SK-N-SH (cell line): Measurements from ENCODE around the gene ERAP2. TPM values are rescaled to one million over a fixed set of nuclear protein-coding genes. Genes with fewer than 3 reads are reported as not detected.

ENCODE experiments used
- CTCF ChIA-PET: fragments of 300-600, 350-600 bp; formaldehyde crosslinking; extraction: SDS; loops from one replicate; lab custom pipeline; 2021; lab: Yijun Ruan, JAX
- POLR2A ChIA-PET: fragments of 350-600 bp; sonication (Branson Sonifier 250); formaldehyde crosslinking; extraction: SDS; loops from one replicate; lab custom pipeline; 2020; ENCODE audit warnings: antibody characterized with exemption, inconsistent platforms; lab: Yijun Ruan, JAX
- DNase-seq: peaks from one replicate; pipeline ENCODE4 v3.0.0; 2012
- H2AFZ ChIP-seq: fragments of 200-600 bp; sonication (generic); 2 replicates; pipeline ENCODE4 v1.8.1; 2016; ENCODE audit warnings: antibody characterized with exemption, mild to moderate bottlenecking, low read depth
- H3F3A ChIP-seq: fragments of 200-600 bp; sonication (generic); replicated peaks from 2 replicates; pipeline ENCODE3; 2016; ENCODE audit warnings: antibody characterized with exemption, mild to moderate bottlenecking; ENCODE audit not compliant: insufficient read depth
- H3K27ac ChIP-seq, 2 experiments: fragments of 200-500 bp in 1 of 2; fragments of 200-600 bp in 1 of 2; sonication (Bioruptor generic) in 1 of 2; sonication (generic), shearing (Covaris generic) in 1 of 2; 2 replicates each; pipeline versions ENCODE4 v1.5.1 to v1.6.1; 2014 to 2016; ENCODE audit warnings: low read depth in 2 of 2, inconsistent platforms in 1 of 2, low read length in 1 of 2, mild to moderate bottlenecking in 1 of 2, mixed read lengths in 1 of 2
- H3K27me3 ChIP-seq: fragments of 200-600 bp; sonication (generic), shearing (Covaris generic); 2 replicates; pipeline ENCODE4 v1.6.1; 2016; ENCODE audit warnings: mixed run types; ENCODE audit not compliant: insufficient read depth
- H3K36me3 ChIP-seq, 2 experiments: fragments of 200-500 bp in 1 of 2; fragments of 200-600 bp in 1 of 2; sonication (Bioruptor generic) in 1 of 2; sonication (generic) in 1 of 2; replicated peaks in 1 of 2; 2 replicates each; pipeline versions ENCODE3 to v1.5.1; 2014 to 2016; ENCODE audit warnings: low read length in 1 of 2, mild to moderate bottlenecking in 1 of 2; ENCODE audit not compliant: insufficient read depth in 2 of 2, control insufficient read depth in 1 of 2
- H3K4me1 ChIP-seq, 2 experiments: fragments of 200-500 bp in 1 of 2; fragments of 200-600 bp in 1 of 2; sonication (Bioruptor generic) in 1 of 2; sonication (generic), shearing (Covaris generic) in 1 of 2; 2 replicates each; pipeline versions ENCODE4 v1.5.1 to v1.6.1; 2014 to 2016; ENCODE audit warnings: low read depth in 1 of 2, low read length in 1 of 2, mixed run types in 1 of 2; ENCODE audit not compliant: insufficient read depth in 2 of 2, control insufficient read depth in 1 of 2
- H3K4me2 ChIP-seq: fragments of 200-600 bp; sonication (generic), shearing (Covaris generic); 2 replicates; pipeline ENCODE4 v1.6.1; 2017; ENCODE audit warnings: mixed run types
- H3K4me3 ChIP-seq, 2 experiments: fragments of 200-500 bp in 1 of 2; fragments of 200-600 bp in 1 of 2; sonication (Bioruptor generic) in 1 of 2; sonication (generic), shearing (Covaris generic) in 1 of 2; 2 replicates each; pipeline versions ENCODE4 v1.5.1 to v1.8.1; 2014 to 2016; ENCODE audit warnings: low read depth in 2 of 2, inconsistent platforms in 1 of 2, low read length in 1 of 2, mild to moderate bottlenecking in 1 of 2, mixed read lengths in 1 of 2, moderate library complexity in 1 of 2
- H3K79me2 ChIP-seq: fragments of 200-600 bp; sonication (generic); 2 replicates; pipeline ENCODE4 v1.8.1; 2017; ENCODE audit warnings: mild to moderate bottlenecking; ENCODE audit not compliant: insufficient read depth
- H3K9ac ChIP-seq: fragments of 200-600 bp; sonication (generic); 2 replicates; pipeline ENCODE4 v1.6.1; 2017; ENCODE audit warnings: mixed run types
- H3K9me2 ChIP-seq: fragments of 200-600 bp; sonication (generic); 2 replicates; pipeline ENCODE4 v1.6.1; 2017; ENCODE audit warnings: mixed run types
- H3K9me3 ChIP-seq: fragments of 200-600 bp; sonication (generic); 2 replicates; pipeline ENCODE4 v1.6.1; 2017; ENCODE audit warnings: mixed run types, mild to moderate bottlenecking, moderate library complexity
- H4K20me1 ChIP-seq: fragments of 200-600 bp; sonication (generic); 2 replicates; pipeline ENCODE4 v1.6.1; 2017; ENCODE audit warnings: mild to moderate bottlenecking, mixed run types; ENCODE audit not compliant: insufficient read depth
- CHD2 ChIP-seq: fragments of 150-350 bp; IDR thresholded peaks from 2 replicates; pipeline ENCODE4 v1.6.1; 2018; ENCODE audit warnings: low read length; ENCODE audit not compliant: partially characterized antibody
- ELF1 ChIP-seq: IDR thresholded peaks from 2 replicates; pipeline ENCODE4 v1.4.0; 2012
- EZH2phosphoT487 ChIP-seq: fragments of 200-600 bp; sonication (generic); IDR thresholded peaks from 2 replicates; pipeline ENCODE4 v1.6.1; 2017; ENCODE audit warnings: low read depth, mixed run types, mild to moderate bottlenecking, antibody characterized with exemption, moderate library complexity, borderline replicate concordance
- FOSL2 ChIP-seq: IDR thresholded peaks from 2 replicates; pipeline ENCODE4 v1.4.0; 2012; ENCODE audit warnings: low read depth, mild to moderate bottlenecking, moderate library complexity, borderline replicate concordance
- FOXJ3 ChIP-seq: sonication (generic); formaldehyde crosslinking; IDR thresholded peaks from 2 replicates; pipeline ENCODE4 v1.5.1; 2020; ENCODE audit warnings: mild to moderate bottlenecking, missing genetic modification reagents
- FOXM1 ChIP-seq: IDR thresholded peaks from 2 replicates; pipeline ENCODE4 v1.4.0; 2012; ENCODE audit warnings: low read depth, mild to moderate bottlenecking
- GABPA ChIP-seq: IDR thresholded peaks from 2 replicates; pipeline ENCODE4 v1.4.0; 2012; ENCODE audit warnings: low read depth, mild to moderate bottlenecking
- MEF2A ChIP-seq: IDR thresholded peaks from 2 replicates; pipeline ENCODE4 v1.4.0; 2012; ENCODE audit warnings: low read depth, borderline replicate concordance
- MXI1 ChIP-seq: IDR thresholded peaks from 2 replicates; pipeline ENCODE4 v1.6.1; 2012; ENCODE audit warnings: mild to moderate bottlenecking, low read depth, low read length, improper control_type of control experiment
- NFIC ChIP-seq: IDR thresholded peaks from 2 replicates; pipeline ENCODE4 v1.4.0; 2012; ENCODE audit warnings: borderline replicate concordance
- POLR2AphosphoS5 ChIP-seq: IDR thresholded peaks from 2 replicates; pipeline ENCODE4 v1.6.1; 2012; ENCODE audit warnings: low read depth, low read length
- RAD21 ChIP-seq: IDR thresholded peaks from 2 replicates; pipeline ENCODE4 v1.6.1; 2012; ENCODE audit warnings: mild to moderate bottlenecking, low read length
- RXRA ChIP-seq: IDR thresholded peaks from 2 replicates; pipeline ENCODE4 v1.4.0; 2012; ENCODE audit warnings: low read depth, mild to moderate bottlenecking, borderline replicate concordance
- SIN3A ChIP-seq: IDR thresholded peaks from 2 replicates; pipeline ENCODE4 v1.6.1; 2012; ENCODE audit warnings: low read depth, mild to moderate bottlenecking, low read length, moderate library complexity, borderline replicate concordance
- SMC3 ChIP-seq: IDR thresholded peaks from 2 replicates; pipeline ENCODE4 v1.6.1; 2012; ENCODE audit warnings: low read depth, low read length, improper control_type of control experiment
- TCF12 ChIP-seq: IDR thresholded peaks from 2 replicates; pipeline ENCODE4 v1.4.0; 2012
- TEAD4 ChIP-seq: IDR thresholded peaks from 2 replicates; pipeline ENCODE4 v1.4.0; 2012; ENCODE audit warnings: mild to moderate bottlenecking, borderline replicate concordance; ENCODE audit not compliant: insufficient read depth
- YY1 ChIP-seq: IDR thresholded peaks from 2 replicates; pipeline ENCODE4 v1.4.0; 2012; ENCODE audit warnings: low read depth, mild to moderate bottlenecking
- WGBS: methylation state at CpG from one replicate; pipeline ENCODE4 v1.1.6; 2017; ENCODE audit warnings: low lambda C conversion rate; 5-methylcytosine and 5-hydroxymethylcytosine counted together
- polyA plus RNA-seq, 3 experiments: library from polyadenylated mRNA; depleted of rRNA; stranded (reverse); fragments of >200 nt; gene quantifications; 2 replicates each; pipeline ENCODE4 v1.2.3, GENCODE V29; 2012
- TF ChIP-seq, protein P1 (sequence below): IDR thresholded peaks from 2 replicates; pipeline ENCODE4 v1.4.0; 2012; ENCODE audit warnings: low read depth, borderline replicate concordance
- TF ChIP-seq, protein P2 (sequence below): IDR thresholded peaks from 2 replicates; pipeline ENCODE4 v1.6.1; 2012; ENCODE audit warnings: mild to moderate bottlenecking, low read depth, low read length, moderate library complexity
- TF ChIP-seq, protein P3 (sequence below): fragments of 200-600 bp; sonication (generic); IDR thresholded peaks from 2 replicates; pipeline ENCODE4 v1.6.1; 2017; ENCODE audit warnings: antibody characterized with exemption, mild to moderate bottlenecking, moderate library complexity

The ERAP2 gene
- polyA plus RNA-seq, 1 of the 3 experiments (the other 2 are of a cell fraction) = 13.2 TPM

DNA sequence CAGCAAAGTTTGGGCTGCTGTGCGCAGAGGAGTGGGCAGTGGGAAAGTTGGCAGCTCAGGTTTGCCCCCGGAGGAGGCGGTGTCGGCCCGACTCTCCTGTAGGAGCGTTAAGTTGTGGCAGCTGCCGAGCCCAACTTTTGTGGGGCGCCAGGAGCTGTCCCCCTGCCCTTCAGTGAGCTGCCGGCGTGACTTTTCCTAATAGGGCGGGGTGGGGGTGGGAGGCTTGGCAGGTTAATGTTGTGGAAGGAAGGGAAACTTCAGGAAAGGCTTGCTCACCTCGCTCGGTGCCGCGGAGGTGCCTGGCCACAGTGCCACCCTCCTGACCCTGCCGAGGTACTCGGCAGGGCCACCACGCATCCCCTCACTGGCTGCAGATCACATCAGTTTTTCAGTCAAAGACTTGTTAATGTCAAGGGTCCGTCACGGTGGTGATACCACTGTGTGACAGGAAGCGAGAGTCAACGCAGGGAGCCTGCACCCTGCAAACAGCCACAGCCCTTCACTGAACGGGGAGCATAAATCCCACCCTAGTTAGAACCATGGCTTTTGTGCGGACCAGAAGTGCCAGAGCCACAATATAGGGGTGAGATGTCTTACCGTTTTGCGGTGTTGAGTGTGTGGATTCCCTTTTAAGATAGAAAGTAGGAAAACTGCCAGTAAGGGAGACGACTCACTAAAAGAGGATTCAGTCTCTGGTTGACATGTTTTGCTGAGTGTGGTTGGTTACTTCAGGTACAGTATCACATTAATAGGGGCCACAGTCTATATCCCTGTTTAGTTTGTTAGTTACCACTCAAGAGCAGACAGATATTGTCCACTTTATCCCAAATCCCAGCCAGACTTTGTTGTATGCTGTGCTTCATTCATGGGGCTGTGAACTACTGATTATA is 60.4 kb downstream of the ERAP2 start (continued):
- TF ChIP-seq SIN3A (no peak), NFIC (no peak), GABPA (no peak), SMC3 (no peak), FOXM1 (no peak), MXI1 (no peak), MEF2A (no peak), RXRA (no peak), ELF1 (no peak), RAD21 (no peak), TEAD4 (no peak)

DNA sequence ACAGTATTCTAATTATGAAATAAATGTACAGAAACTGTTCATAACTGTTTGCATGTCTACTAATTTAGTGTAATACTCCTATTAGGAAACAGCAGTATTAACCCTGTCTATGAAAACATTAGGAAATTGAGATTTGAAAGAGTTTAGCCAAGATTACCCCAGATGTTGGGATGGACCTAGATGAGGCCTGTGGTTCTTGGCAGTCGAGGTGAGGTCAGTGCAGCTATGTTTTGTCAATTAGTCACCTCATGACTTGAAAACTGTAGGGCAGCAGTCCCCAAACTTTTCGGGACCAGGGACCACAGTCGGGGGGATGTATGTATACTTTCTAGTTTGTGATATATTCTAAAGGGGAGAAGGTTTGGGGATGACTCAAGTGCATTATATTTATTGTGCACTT is 64.3 kb downstream of the ERAP2 start:
- 93% methylated on average over 3 of the region's 3 CpGs for WGBS
- peaks cover 12% of the 10 kb centered on the region for H3F3A ChIP-seq
- TF ChIP-seq NFIC (no peak), FOXJ3 (CRISPR knock-in tag) (no peak)
- TF ChIP-seq, protein P1, sequence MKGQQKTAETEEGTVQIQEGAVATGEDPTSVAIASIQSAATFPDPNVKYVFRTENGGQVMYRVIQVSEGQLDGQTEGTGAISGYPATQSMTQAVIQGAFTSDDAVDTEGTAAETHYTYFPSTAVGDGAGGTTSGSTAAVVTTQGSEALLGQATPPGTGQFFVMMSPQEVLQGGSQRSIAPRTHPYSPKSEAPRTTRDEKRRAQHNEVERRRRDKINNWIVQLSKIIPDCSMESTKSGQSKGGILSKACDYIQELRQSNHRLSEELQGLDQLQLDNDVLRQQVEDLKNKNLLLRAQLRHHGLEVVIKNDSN = no peak
- TF ChIP-seq, all 33 proteins: peak for 0
- H3K9ac ChIP-seq = no peak overlapping the region
- no peak overlapping the region for H3K4me3 ChIP-seq
- no peaks in the 10 kb centered on the region for H3K27me3 ChIP-seq
- peaks cover 10% of the 10 kb centered on the region; the same call in 1 of the 2 replicates for H4K20me1 ChIP-seq
- H3K79me2 ChIP-seq = peaks cover 86% of the 10 kb centered on the region
- no peaks in the 10 kb centered on the region for H3K9me2 ChIP-seq
- no peak overlapping the region for H3K4me2 ChIP-seq
- DNase-seq = no peak
- no peak overlapping the region for H2AFZ ChIP-seq
- no peaks in the 10 kb centered on the region for H3K9me3 ChIP-seq
- no peaks in the 10 kb centered on the region for H3K36me3 ChIP-seq
- H3K27ac ChIP-seq = no peak overlapping the region
- CTCF ChIA-PET = interaction anchor here (1.1 to 1.6 kb wide), 2 partner anchors 72 to 188 kb away, joined by 3 to 5 read pairs; no protein-coding TSS in a partner anchor
- POLR2A ChIA-PET = no interaction called here
- H3K4me1 ChIP-seq = peaks cover 0 to 22% of the 10 kb centered on the region in 2 experiments

DNA sequence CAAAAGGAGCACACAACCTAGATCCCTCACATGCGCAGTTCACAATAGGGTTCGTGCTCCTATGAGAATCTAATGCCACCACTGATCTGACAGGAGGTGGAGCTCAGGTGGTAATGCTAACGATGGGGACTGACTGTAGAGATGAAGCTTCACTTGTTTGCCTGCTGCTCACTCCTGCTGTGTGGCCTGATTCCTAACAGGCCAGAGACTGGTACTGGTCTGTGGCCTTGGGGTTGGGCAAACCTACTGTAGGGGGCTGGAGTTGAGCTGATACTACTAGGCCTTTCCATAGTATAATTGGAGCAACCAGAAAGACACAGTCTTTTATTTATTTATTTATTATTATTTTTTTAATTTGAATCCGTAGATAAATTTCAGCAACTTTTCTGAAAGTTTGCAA is 64.8 kb downstream of the ERAP2 start:
- Histone ChIP-seq H3F3A (peaks cover 12% of the 10 kb centered on the region), H3K4me1 (peaks cover 0 to 24% of the 10 kb centered on the region in 2 experiments), H3K27ac (no peak overlapping the region), H3K9me3 (no peaks in the 10 kb centered on the region), H3K79me2 (peaks cover 90% of the 10 kb centered on the region), H2AFZ (no peak overlapping the region), H4K20me1 (peaks cover 10% of the 10 kb centered on the region; the same call in 1 of the 2 replicates), H3K9ac (no peak overlapping the region), H3K36me3 (no peaks in the 10 kb centered on the region), H3K27me3 (no peaks in the 10 kb centered on the region), H3K4me3 (no peak overlapping the region), H3K9me2 (no peaks in the 10 kb centered on the region), H3K4me2 (no peak overlapping the region)
- CTCF ChIA-PET = interaction anchor here (1.1 to 1.3 kb wide), 2 partner anchors 56 to 72 kb away, joined by 3 to 4 read pairs; no protein-coding TSS in a partner anchor
- POLR2A ChIA-PET = no interaction called here
- DNase-seq = no peak
- 79% methylated on average over 4 of the region's 4 CpGs for WGBS
- TF ChIP-seq POLR2AphosphoS5 (no peak), FOSL2 (no peak), TCF12 (no peak), MXI1 (no peak), ELF1 (no peak), EZH2phosphoT487 (no peak), CHD2 (no peak), YY1 (no peak)
- TF ChIP-seq, protein P2, sequence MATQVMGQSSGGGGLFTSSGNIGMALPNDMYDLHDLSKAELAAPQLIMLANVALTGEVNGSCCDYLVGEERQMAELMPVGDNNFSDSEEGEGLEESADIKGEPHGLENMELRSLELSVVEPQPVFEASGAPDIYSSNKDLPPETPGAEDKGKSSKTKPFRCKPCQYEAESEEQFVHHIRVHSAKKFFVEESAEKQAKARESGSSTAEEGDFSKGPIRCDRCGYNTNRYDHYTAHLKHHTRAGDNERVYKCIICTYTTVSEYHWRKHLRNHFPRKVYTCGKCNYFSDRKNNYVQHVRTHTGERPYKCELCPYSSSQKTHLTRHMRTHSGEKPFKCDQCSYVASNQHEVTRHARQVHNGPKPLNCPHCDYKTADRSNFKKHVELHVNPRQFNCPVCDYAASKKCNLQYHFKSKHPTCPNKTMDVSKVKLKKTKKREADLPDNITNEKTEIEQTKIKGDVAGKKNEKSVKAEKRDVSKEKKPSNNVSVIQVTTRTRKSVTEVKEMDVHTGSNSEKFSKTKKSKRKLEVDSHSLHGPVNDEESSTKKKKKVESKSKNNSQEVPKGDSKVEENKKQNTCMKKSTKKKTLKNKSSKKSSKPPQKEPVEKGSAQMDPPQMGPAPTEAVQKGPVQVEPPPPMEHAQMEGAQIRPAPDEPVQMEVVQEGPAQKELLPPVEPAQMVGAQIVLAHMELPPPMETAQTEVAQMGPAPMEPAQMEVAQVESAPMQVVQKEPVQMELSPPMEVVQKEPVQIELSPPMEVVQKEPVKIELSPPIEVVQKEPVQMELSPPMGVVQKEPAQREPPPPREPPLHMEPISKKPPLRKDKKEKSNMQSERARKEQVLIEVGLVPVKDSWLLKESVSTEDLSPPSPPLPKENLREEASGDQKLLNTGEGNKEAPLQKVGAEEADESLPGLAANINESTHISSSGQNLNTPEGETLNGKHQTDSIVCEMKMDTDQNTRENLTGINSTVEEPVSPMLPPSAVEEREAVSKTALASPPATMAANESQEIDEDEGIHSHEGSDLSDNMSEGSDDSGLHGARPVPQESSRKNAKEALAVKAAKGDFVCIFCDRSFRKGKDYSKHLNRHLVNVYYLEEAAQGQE = no peak
- TF ChIP-seq, protein P3, sequence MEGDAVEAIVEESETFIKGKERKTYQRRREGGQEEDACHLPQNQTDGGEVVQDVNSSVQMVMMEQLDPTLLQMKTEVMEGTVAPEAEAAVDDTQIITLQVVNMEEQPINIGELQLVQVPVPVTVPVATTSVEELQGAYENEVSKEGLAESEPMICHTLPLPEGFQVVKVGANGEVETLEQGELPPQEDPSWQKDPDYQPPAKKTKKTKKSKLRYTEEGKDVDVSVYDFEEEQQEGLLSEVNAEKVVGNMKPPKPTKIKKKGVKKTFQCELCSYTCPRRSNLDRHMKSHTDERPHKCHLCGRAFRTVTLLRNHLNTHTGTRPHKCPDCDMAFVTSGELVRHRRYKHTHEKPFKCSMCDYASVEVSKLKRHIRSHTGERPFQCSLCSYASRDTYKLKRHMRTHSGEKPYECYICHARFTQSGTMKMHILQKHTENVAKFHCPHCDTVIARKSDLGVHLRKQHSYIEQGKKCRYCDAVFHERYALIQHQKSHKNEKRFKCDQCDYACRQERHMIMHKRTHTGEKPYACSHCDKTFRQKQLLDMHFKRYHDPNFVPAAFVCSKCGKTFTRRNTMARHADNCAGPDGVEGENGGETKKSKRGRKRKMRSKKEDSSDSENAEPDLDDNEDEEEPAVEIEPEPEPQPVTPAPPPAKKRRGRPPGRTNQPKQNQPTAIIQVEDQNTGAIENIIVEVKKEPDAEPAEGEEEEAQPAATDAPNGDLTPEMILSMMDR = no peak
